GM10266 (cell line): ENCODE measurements around the gene POFUT1.

ENCODE experiments used
- DNase-seq: peaks from one replicate; pipeline ENCODE4 v3.0.0; 2012; ENCODE audit errors: extremely low spot score
- TF ChIP-seq, protein P1 (sequence below): IDR thresholded peaks from 2 replicates; pipeline ENCODE4 v1.5.1; 2012; ENCODE audit warnings: mild to moderate bottlenecking, low read depth; ENCODE audit not compliant: control insufficient read depth, insufficient read depth; ENCODE audit errors: missing control alignments

Gene POFUT1

DNA sequence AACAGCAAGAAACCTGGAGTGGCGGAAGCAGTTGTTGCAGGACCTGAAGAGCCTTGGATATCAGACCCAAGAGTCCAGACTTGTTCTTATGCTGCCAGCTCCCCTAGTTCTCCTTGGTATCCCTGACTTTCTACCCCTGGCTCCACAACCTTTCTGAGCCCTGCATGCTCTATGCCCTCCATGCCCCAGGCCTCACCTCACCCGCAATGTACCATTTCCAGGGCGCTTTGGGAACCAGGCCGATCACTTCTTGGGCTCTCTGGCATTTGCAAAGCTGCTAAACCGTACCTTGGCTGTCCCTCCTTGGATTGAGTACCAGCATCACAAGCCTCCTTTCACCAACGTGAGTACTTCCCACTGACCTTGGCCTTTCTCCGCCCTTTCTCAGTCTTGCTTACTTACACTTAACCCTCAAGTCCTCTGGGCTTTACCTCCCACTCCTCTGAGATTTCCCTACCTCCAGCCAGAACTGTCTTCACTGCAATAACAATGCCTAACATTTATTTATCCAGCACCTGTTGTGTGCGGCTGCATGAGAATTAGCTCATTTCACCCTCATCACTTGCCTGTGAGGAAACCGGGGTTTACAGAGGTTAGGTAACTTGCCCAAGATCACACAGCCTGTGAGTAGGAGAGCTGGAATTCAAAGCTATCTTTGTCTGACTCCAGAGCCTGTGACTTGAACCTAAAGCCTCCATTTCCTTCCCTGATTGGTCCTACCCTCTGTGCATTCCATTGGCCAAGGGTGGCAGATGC, 2.3 kb downstream of the POFUT1 start:
- TF ChIP-seq, protein P1, sequence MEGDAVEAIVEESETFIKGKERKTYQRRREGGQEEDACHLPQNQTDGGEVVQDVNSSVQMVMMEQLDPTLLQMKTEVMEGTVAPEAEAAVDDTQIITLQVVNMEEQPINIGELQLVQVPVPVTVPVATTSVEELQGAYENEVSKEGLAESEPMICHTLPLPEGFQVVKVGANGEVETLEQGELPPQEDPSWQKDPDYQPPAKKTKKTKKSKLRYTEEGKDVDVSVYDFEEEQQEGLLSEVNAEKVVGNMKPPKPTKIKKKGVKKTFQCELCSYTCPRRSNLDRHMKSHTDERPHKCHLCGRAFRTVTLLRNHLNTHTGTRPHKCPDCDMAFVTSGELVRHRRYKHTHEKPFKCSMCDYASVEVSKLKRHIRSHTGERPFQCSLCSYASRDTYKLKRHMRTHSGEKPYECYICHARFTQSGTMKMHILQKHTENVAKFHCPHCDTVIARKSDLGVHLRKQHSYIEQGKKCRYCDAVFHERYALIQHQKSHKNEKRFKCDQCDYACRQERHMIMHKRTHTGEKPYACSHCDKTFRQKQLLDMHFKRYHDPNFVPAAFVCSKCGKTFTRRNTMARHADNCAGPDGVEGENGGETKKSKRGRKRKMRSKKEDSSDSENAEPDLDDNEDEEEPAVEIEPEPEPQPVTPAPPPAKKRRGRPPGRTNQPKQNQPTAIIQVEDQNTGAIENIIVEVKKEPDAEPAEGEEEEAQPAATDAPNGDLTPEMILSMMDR: no peak
- DNase-seq: no peak

DNA sequence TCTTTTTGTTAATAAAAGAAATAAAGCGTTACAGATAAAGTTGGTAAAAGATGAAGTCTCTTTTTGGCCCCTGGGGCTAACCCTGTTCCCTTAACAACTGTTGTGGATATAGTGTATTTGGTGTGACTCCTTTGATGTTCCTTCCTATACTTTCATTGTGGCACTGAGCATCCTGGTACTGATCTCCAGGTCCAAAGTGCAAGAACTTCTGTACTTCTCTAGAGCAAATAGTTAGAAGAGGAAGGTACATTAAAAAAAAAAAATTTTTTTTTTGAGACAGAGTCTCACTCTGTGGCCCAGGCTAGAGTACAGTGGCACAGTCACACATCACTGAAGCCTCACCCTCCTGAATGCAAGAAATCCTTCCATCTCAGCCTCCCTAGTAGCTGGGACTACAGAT, 6.2 kb downstream of the POFUT1 start:
- TF ChIP-seq, protein P1: no peak
- no peak for DNase-seq

DNA sequence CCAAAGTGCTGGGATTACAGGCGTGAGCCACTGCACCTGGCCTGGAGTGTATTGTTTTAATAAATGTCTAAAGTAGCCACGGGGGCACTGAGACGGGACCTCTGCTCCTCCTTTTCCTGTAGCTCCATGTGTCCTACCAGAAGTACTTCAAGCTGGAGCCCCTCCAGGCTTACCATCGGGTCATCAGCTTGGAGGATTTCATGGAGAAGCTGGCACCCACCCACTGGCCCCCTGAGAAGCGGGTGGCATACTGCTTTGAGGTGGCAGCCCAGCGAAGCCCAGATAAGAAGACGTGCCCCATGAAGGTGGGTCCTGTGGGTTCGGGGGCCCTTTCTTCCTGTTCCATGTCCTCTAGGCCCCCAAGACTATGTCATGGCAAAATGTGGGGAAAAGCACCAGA, 7.5 kb downstream of the POFUT1 start:
- TF ChIP-seq, protein P1: no peak
- DNase-seq: no peak

DNA sequence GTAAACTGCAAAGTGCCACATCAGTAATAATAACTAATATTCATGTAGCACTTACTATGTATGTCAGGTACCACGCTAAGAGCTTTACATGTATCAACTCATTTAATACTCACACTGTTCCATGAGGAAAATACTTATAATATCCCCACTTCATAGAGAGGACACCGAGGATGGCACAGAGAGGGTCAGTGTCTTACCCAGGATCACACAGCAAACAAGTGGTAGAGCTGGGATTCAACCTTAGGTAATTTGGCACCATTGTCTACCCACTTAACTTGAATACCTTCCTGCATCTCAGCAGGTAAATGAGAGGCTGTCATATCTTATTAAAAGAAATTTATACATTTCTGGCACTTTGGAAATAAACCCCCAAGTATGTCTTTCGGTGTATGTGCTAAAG, 8.0 kb downstream of the POFUT1 start:
- TF ChIP-seq, protein P1: no peak
- DNase-seq: no peak

DNA sequence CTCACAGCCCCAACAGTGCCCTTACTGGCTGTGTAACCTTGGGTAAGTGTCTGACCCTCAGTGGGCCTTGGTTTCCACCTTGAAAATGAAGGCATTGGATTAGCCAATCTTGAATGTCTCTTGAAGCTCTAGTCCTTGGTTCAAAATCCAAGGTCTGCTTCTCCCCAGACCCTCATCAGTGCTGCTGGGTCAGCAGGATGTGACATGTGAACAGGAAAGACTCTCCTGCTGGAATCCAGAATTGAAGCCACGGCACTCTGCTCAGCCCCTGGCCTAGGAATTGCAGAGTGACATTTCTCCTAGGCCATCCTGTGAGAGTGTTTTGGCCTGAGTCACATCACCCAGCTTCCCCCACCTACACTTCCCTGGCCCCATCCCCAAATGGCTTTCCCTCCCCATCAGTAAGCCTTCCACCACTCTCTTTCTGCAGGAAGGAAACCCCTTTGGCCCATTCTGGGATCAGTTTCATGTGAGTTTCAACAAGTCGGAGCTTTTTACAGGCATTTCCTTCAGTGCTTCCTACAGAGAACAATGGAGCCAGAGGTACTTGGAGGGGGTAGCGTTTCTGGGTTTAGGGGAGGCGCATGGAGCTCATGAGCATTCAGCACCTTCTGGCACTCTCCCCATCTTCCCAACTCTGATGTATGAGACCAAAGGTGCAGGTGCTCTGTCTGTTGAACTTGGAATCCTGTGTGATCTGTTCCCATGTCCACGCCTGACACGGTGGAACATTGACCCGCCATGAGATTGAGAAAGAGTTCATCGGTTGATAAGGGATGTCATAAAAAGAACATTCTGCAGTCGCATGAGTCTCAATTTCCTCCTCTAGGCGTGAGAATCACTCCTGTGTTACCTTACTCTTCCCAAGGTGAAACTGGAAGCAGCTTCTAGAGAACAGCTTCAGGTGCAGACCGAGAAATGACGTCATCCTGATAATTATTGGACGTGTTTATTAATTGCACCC, 8.8 kb downstream of the POFUT1 start:
- DNase-seq: no peak
- TF ChIP-seq, protein P1: no peak

DNA sequence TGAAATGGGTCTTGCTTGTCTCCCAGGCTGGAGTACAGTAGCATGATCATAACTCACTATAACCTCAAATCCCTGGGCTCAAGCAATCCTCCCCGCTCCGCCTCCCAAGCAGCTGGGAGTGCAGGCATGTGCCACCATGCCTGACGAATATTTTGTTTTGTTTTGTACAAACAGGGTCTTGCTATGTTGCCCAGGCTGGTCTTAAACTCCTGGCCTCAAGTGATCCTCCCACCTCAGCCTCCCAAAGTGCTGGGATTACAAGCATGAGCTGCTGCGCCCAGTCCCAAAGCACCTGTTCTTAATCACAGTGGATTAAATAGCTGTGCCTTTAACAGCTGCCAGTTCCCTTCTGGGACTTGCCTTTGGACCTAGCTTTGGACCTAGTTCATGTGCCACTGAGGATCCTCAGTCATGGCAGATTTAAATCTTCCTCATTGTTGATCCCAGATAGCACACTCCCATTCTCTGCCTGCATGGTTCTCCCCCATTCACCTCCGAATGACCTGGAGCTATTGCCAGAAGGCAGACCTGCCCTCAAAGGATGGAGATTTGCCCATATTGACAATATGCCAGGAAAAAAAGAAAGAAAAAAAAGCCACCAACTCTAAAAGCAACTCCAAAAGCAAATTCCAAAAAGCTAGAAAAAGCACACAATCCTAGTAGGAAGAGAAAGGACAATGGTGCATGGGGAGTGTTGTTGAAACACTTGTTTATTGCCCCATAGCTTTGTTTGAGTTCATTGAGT, 10.6 kb downstream of the POFUT1 start:
- TF ChIP-seq, protein P1: no peak
- no peak for DNase-seq
